GM18507 (cell line): ENCODE measurements around the gene ZPLD1.

ENCODE experiments used
- DNase-seq: peaks from one replicate; pipeline ENCODE4 v3.0.0; 2011; ENCODE audit warnings: low read depth; ENCODE audit not compliant: insufficient read length; ENCODE audit errors: extremely low spot score
- FAIRE-seq: peaks from 2 replicates; lab custom pipeline; 2011; peaks lifted over from hg19 to GRCh38; lab: Jason Lieb, UNC

The ZPLD1 gene

DNA sequence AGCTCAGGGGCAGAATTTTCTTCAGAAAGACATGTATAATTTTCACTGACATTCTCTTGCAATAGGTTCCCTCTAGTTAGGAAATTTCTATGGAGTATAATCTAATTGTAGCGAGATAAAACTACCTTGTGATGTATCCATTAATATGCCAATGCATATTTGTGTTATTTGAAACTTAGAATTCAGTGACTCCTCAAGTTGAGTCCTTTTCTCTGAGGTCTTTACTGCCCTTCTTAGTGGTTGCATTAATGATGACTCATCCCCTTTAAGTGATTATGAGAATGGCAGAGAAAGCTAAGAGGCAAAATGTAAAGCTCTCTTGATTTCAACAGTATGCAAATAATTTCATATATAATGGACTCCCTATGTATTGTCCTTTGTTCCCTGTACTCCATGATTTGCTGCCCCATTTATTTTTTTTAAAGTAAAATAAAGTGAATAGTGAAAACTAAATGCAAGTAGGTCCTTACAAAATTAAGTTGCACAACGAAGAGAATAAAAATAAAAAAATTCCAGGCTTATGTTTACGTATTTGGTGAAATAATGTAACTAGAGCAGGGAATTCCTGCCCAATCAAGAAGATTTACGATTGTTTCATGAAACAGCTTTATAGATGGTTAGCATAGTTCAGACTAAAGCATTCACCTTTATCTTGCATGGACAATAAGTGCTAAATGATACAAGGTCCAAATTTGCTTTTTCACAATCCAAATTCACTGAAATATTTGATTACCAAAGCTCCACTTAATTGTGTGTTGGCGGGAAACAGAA is 78.1 kb downstream of the ZPLD1 start:
- FAIRE-seq (no peak), DNase-seq (no peak)

DNA sequence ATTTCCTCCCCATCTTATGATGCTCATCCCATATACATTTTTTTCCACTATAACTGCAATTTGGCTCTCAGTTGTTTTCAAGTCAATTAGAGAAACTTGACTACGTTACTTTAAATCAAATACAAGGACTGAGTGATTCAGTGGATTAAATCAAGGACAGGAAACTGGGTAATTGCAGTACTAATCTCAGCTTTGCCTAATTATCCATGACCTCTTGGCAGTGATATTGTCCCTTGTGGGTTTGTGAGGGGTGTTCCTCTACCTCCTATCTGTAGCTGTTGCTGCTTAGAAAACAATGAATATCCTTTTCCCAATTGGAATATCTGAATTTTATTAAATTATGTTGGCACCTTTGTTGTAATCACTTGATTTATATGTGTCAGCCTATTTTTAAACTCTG is 79.4 kb downstream of the ZPLD1 start:
- DNase-seq = no peak

DNA sequence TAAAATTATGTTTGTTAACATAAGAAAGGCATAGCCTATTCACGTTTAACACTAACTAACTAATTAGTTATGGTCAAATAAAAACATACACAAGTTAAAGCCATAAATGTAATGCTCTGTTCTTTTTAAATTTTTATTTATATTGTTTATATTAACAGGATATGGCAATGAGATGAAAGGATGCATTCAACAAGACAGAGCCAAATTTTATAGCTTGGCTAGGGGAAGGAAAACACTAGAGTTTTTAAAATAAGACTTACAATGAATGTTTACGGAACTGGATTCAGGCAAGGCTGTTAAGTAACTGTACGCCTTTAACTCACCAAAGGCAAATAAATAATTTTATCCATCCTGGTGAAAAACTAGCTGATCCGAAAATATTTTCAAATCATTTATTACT is 86.4 kb downstream of the ZPLD1 start:
- DNase-seq (no peak), FAIRE-seq (no peak)

More for the DNA sequence above, 79.4 kb downstream of the ZPLD1 start:
- FAIRE-seq = no peak

DNA sequence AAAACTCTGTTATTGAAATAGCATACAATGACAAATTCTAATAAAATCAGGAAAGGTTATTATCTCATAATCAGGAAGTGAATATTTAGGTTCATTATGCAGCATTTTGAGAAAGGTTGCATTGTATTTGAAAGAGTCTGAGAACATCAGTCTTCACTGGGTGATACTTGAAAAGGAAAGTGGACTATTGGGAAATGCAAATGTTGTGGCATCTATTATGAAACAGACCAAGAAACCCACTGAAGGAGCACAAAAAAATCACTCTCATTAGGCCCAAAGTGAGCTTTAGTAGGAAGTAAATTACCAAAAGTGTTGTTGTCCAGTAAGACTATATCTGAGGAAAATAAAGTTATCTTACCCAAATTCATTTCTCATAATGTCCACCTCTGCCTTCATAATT is 90.8 kb downstream of the ZPLD1 start:
- FAIRE-seq = no peak
- DNase-seq = no peak

DNA sequence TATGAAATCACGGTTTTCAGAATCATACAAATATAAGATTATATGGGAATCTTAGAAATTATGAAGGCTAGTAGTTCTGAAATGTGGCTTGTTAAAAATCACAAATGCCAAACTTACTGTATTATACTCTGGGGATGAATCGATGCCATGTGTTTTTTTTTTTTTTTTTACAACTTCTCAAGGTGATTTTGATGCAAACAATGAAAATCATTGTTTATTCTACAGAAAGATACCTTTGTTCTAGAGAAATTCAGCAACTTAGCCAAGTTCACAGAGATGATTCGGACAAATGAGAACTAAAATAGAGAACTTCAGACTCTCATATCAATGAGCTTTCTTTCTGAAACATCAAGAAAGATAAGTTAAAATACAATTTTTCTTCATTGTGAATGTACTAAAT is 92.0 kb downstream of the ZPLD1 start:
- DNase-seq (no peak), FAIRE-seq (no peak)

DNA sequence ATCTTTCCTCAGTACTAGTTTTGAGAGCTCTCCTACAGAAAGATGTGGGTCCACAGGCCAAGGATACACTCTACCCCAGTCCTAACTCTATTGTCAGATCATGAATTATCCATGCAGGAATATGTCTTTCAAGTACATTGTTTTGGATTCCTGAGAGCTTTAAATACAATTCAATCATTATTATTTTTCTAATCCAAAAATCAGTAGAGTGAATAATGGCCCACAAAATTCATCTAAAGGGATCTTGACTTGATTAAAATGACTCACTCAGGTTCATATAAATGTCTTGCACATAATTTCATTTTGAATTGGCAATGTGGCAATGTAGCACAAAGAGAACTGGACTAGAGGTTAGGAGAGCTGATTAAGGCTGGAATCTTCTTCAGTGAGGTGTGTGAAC is 93.9 kb downstream of the ZPLD1 start:
- FAIRE-seq = no peak
- no peak for DNase-seq
